ENCODE data around the gene ZCCHC3. TPM values are rescaled to one million over a fixed set of nuclear protein-coding genes. Genes with fewer than 3 reads are reported as not detected.

ZCCHC3 gene
- total RNA-seq, 1 donor from 2014 or later: 40.0 TPM

- no peak for TF ChIP-seq CTCF (IDR thresholded peaks at IDR 0.05; ENCODE audit: unreplicated experiment)
- H3K36me3 Mint-ChIP-seq (ENCODE audit: low read depth, unreplicated experiment): peaks cover 15% of the 10 kb centered on the region
- peak overlapping the region; percentile 94 for H3K27ac Mint-ChIP-seq (ENCODE audit: unreplicated experiment)
- DNase-seq (ENCODE audit: low spot score): peak; percentile 44
- peaks cover 22% of the 10 kb centered on the region for H3K27me3 Mint-ChIP-seq (ENCODE audit: unreplicated experiment)
- H3K4me1 Mint-ChIP-seq (ENCODE audit: unreplicated experiment): peaks cover 58% of the 10 kb centered on the region
- H3K9me3 Mint-ChIP-seq (ENCODE audit: unreplicated experiment): no peaks in the 10 kb centered on the region
- H3K4me3 Mint-ChIP-seq (ENCODE audit: unreplicated experiment): peak overlapping the region; percentile 99
Observed at GRCh38 chr20:297925-298775, 780 bp downstream of the ZCCHC3 start.

DNA sequence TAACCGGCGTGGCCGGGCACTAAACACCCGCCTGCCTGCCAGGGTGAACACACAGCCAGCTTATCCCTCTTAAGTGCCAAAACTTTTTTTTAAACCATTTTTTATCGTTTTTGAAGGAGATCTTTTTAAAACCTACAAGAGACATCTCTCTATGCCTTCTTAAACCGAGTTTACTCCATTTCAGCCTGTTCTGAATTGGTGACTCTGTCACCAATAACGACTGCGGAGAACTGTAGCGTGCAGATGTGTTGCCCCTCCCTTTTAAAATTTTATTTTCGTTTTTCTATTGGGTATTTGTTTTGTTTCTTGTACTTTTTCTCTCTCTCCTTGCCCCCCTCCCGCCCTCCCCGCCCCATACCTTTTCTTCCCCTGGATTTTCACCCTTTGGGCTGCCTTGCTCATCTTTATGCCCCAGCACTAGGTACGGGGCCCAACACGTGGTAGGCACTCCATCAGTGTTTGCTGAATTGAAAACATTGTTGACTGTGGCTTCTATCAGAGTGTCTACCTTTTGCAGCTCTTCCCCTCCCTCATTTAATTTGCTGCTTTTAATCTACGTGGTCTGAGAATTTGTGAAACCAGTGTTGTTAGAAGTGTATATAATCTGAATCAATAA, 1.5 kb downstream of the ZCCHC3 start:
- peaks cover 15% of the 10 kb centered on the region for H3K36me3 Mint-ChIP-seq (ENCODE audit: low read depth, unreplicated experiment)
- TF ChIP-seq CTCF (IDR thresholded peaks at IDR 0.05; ENCODE audit: unreplicated experiment): no peak
- peak overlapping the region; percentile 22 for H3K27ac Mint-ChIP-seq (ENCODE audit: unreplicated experiment)
- peak overlapping the region; percentile 99 for H3K4me3 Mint-ChIP-seq (ENCODE audit: unreplicated experiment)
- peaks cover 56% of the 10 kb centered on the region for H3K4me1 Mint-ChIP-seq (ENCODE audit: unreplicated experiment)
- peaks cover 23% of the 10 kb centered on the region for H3K27me3 Mint-ChIP-seq (ENCODE audit: unreplicated experiment)
- no peak for DNase-seq (ENCODE audit: low spot score)
- H3K9me3 Mint-ChIP-seq (ENCODE audit: unreplicated experiment): no peaks in the 10 kb centered on the region

DNA sequence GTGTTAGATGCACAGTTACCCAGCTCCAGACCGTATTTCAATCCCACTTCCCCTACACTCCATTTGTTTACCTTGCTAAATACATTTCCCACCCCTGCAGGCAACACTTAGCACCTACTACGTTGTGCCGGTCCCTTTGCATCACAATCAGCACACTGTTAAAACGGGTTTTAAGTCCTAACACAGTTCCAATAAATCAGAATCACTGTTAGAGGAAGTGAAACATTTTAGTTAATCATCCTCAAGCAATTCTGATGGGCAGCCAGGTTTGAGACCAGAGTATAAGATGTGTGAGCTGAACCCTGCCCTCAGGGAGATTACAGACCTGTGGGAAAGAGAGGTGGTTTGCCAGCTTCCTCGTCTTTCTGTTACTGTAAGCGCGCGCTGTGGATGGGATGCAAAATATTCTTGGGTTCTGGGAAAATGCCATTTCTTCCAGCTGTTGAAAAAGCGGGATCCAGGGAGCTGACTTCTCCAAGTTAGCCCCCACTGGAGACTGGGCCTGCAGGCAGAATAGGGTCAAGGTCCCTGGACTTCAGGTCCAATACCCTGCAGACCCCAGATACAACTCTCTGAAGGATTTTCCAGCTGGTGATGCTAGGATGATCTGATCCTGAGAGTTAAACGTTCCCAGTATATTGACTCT, 3.1 kb downstream of the ZCCHC3 start:
- Mint-ChIP-seq H3K9me3 (ENCODE audit: unreplicated experiment) (no peaks in the 10 kb centered on the region), H3K27me3 (ENCODE audit: unreplicated experiment) (peaks cover 21% of the 10 kb centered on the region), H3K4me1 (ENCODE audit: unreplicated experiment) (peaks cover 56% of the 10 kb centered on the region), H3K4me3 (ENCODE audit: unreplicated experiment) (peak overlapping the region; percentile 99), H3K27ac (ENCODE audit: unreplicated experiment) (peak overlapping the region; percentile 97), H3K36me3 (ENCODE audit: low read depth, unreplicated experiment) (peaks cover 15% of the 10 kb centered on the region)
- TF ChIP-seq CTCF (IDR thresholded peaks at IDR 0.05; ENCODE audit: unreplicated experiment): no peak
- DNase-seq (ENCODE audit: low spot score): no peak

GRCh38 chr20:301886-302848, 4.8 kb downstream of the ZCCHC3 start:
- Mint-ChIP-seq H3K27me3 (ENCODE audit: unreplicated experiment) (peaks cover 13% of the 10 kb centered on the region), H3K27ac (ENCODE audit: unreplicated experiment) (peak overlapping the region; percentile 97), H3K4me1 (ENCODE audit: unreplicated experiment) (peaks cover 45% of the 10 kb centered on the region), H3K36me3 (ENCODE audit: low read depth, unreplicated experiment) (peaks cover 12% of the 10 kb centered on the region), H3K9me3 (ENCODE audit: unreplicated experiment) (no peaks in the 10 kb centered on the region), H3K4me3 (ENCODE audit: unreplicated experiment) (no peak overlapping the region)
- TF ChIP-seq CTCF (IDR thresholded peaks at IDR 0.05; ENCODE audit: unreplicated experiment): no peak
- no peak for DNase-seq (ENCODE audit: low spot score)

All from endothelial cell (in vitro differentiated cells).